HCT116 (cell line): ENCODE measurements around the gene ZMYND11. TPM values are rescaled to one million over a fixed set of nuclear protein-coding genes. Genes with fewer than 3 reads are reported as not detected.

Experiments
- ATAC-seq: fragments of 200-7000 bp; cut with Tn5 transposase; 2 replicates; pipeline ENCODE4 v1.9.1; 2020; ENCODE audit warnings: mild to moderate bottlenecking, moderate library complexity
- BruUV-seq: library from RNA; stranded (reverse); fragments of 400-500 nt; replicated peaks from 2 replicates; lab custom pipeline; 2021; lab: Mats Ljungman, UMichigan
- CTCF ChIA-PET: fragments of 300-600 bp; sonication (Branson Sonifier 250); formaldehyde crosslinking; loops from one replicate; lab custom pipeline; 2021; ENCODE audit warnings: antibody characterized with exemption; lab: Charles Lee
- POLR2A ChIA-PET: fragments of 300-600, 350-600 bp; sonication (Branson Sonifier 250); formaldehyde crosslinking; loops from one replicate; lab custom pipeline; 2021; ENCODE audit warnings: antibody characterized with exemption; lab: Charles Lee
- RAD21 ChIA-PET, 2 experiments: fragments of 300-600 bp; sonication (Branson Sonifier 250); formaldehyde crosslinking; loops; one replicate each; lab custom pipeline; 2023; ENCODE audit warnings: low total read pairs in 2 of 2; ENCODE audit not compliant: uncharacterized antibody in 2 of 2, unreplicated experiment in 2 of 2, low non-redundant PET in 1 of 2; lab: Charles Lee
- DNase-seq: peaks from one replicate; pipeline ENCODE4 v3.0.0-alpha.2; 2010; ENCODE audit warnings: low read depth, low spot score
- H2AFZ ChIP-seq: fragments of 200-600 bp; shearing (Covaris generic), sonication (generic); 2 replicates; pipeline ENCODE4 v1.6.1; 2017; ENCODE audit warnings: low read depth, mixed run types, mixed read lengths, antibody characterized with exemption, low read length; ENCODE audit not compliant: poor library complexity, severe bottlenecking
- H3K27ac ChIP-seq: 2 replicates; pipeline ENCODE4 v1.5.1; 2012; ENCODE audit warnings: low read depth, low read length
- H3K27me3 ChIP-seq: fragments of 200-600 bp; sonication (generic); 2 replicates; pipeline ENCODE4 v1.6.1; 2016; ENCODE audit warnings: mixed run types, low read length, mixed read lengths; ENCODE audit not compliant: insufficient read depth
- H3K36me3 ChIP-seq, 2 experiments: fragments of 200-500 bp in 1 of 2; fragments of 200-600 bp in 1 of 2; sonication (Bioruptor generic) in 1 of 2; sonication (generic) in 1 of 2; 2 replicates each; pipeline versions ENCODE4 v1.5.1 to v1.6.1; 2014 to 2016; ENCODE audit warnings: low read length in 2 of 2, inconsistent platforms in 1 of 2, mixed read lengths in 1 of 2, mixed run types in 1 of 2; ENCODE audit not compliant: insufficient read depth in 2 of 2, control insufficient read depth in 1 of 2
- H3K4me1 ChIP-seq, 2 experiments: fragments of 200-600 bp in 1 of 2; sonication (generic) in 1 of 2; 2 replicates each; pipeline versions ENCODE4 v1.5.1 to v1.6.1; 2012 to 2017; ENCODE audit warnings: low read length in 2 of 2, inconsistent platforms in 1 of 2, mild to moderate bottlenecking in 1 of 2, mixed read lengths in 1 of 2, mixed run types in 1 of 2, moderate library complexity in 1 of 2; ENCODE audit not compliant: insufficient read depth in 2 of 2, control insufficient read depth in 1 of 2
- H3K4me2 ChIP-seq: fragments of 200-600 bp; sonication (generic); 2 replicates; pipeline ENCODE4 v1.6.1; 2017; ENCODE audit warnings: mixed run types, low read length, mixed read lengths
- H3K4me3 ChIP-seq, 2 experiments: fragments of 200-600 bp in 1 of 2; sonication (generic) in 1 of 2; replicated peaks in 1 of 2; 2 replicates each; pipeline ENCODE4 v1.5.1; 2011 to 2016; ENCODE audit warnings: low read length in 2 of 2, control low read depth in 1 of 2, low read depth in 1 of 2, mild to moderate bottlenecking in 1 of 2, mixed read lengths in 1 of 2, mixed run types in 1 of 2
- H3K79me2 ChIP-seq: fragments of 200-600 bp; sonication (generic); 2 replicates; pipeline ENCODE4 v1.6.1; 2017; ENCODE audit warnings: mild to moderate bottlenecking, mixed run types, low read length, moderate library complexity, mixed read lengths; ENCODE audit not compliant: insufficient read depth
- H3K9ac ChIP-seq: fragments of 200-600 bp; sonication (generic); 2 replicates; pipeline ENCODE4 v1.6.1; 2016; ENCODE audit warnings: low read length, mixed read lengths
- H3K9me2 ChIP-seq: fragments of 200-600 bp; sonication (generic), shearing (Covaris generic); 2 replicates; pipeline ENCODE4 v1.6.1; 2017; ENCODE audit warnings: mixed run types, mild to moderate bottlenecking, moderate library complexity; ENCODE audit not compliant: insufficient read depth
- H3K9me3 ChIP-seq, 2 experiments: fragments of 200-500 bp in 1 of 2; fragments of 200-600 bp in 1 of 2; sonication (Bioruptor generic) in 1 of 2; sonication (generic) in 1 of 2; 2 replicates each; pipeline ENCODE4 v1.6.1; 2014 to 2017; ENCODE audit warnings: low read length in 2 of 2, mixed read lengths in 2 of 2, inconsistent platforms in 1 of 2, low read depth in 1 of 2, mild to moderate bottlenecking in 1 of 2, mixed run types in 1 of 2, moderate library complexity in 1 of 2; ENCODE audit not compliant: control insufficient read depth in 1 of 2, insufficient read depth in 1 of 2
- H4K20me1 ChIP-seq: fragments of 200-600 bp; sonication (generic), shearing (Covaris generic); 2 replicates; pipeline ENCODE4 v1.6.1; 2017; ENCODE audit warnings: mixed run types, mild to moderate bottlenecking, moderate library complexity; ENCODE audit not compliant: insufficient read depth
- CTCF ChIP-seq, 3 experiments: fragments of 200-600 bp in 1 of 3; sonication (generic) in 1 of 3; IDR thresholded peaks in 2 of 3; conservative IDR thresholded peaks in 1 of 3; 2 replicates each; pipeline ENCODE4 v1.5.1; 2012 to 2017; ENCODE audit warnings: low read depth in 2 of 3, low read length in 2 of 3, antibody characterized with exemption in 1 of 3, borderline replicate concordance in 1 of 3, control low read depth in 1 of 3, mild to moderate bottlenecking in 1 of 3, mixed read lengths in 1 of 3, mixed run types in 1 of 3, moderate library complexity in 1 of 3; ENCODE audit not compliant: insufficient read depth in 1 of 3
- EZH2phosphoT487 ChIP-seq: fragments of 200-600 bp; IDR thresholded peaks from 2 replicates; pipeline ENCODE4 v1.6.1; 2018; ENCODE audit warnings: antibody characterized with exemption, borderline replicate concordance
- FOSL1 ChIP-seq: IDR thresholded peaks from 2 replicates; pipeline ENCODE4 v1.6.1; 2012; ENCODE audit warnings: low read depth
- JUND ChIP-seq: IDR thresholded peaks from 2 replicates; pipeline ENCODE4 v1.6.1; 2012
- POLR2A ChIP-seq: IDR thresholded peaks from 2 replicates; pipeline ENCODE4 v1.7.0; 2011; ENCODE audit warnings: borderline replicate concordance; ENCODE audit not compliant: insufficient read depth, insufficient read length; ENCODE audit errors: extremely low read depth
- RAD21 ChIP-seq: IDR thresholded peaks from 2 replicates; pipeline ENCODE4 v1.6.1; 2012; ENCODE audit warnings: low read depth, mild to moderate bottlenecking
- SP1 ChIP-seq: IDR thresholded peaks from 2 replicates; pipeline ENCODE4 v1.6.1; 2012; ENCODE audit warnings: low read depth
- ZBTB33 ChIP-seq: IDR thresholded peaks from 2 replicates; pipeline ENCODE4 v1.6.1; 2011; ENCODE audit warnings: mild to moderate bottlenecking, low read length, moderate library complexity; ENCODE audit not compliant: insufficient replicate concordance; ENCODE audit errors: extremely low read depth
- ZNF274 ChIP-seq: fragments of 200-500 bp; sonication (Bioruptor generic); IDR thresholded peaks from 2 replicates; pipeline ENCODE4 v1.6.1; 2014; ENCODE audit warnings: mild to moderate bottlenecking, low read depth, low read length, inconsistent platforms
- intact Hi-C: fragments of 100-400 bp; cut with micrococcal nuclease; formaldehyde crosslinking; loops from 2 replicates; pipeline ENCODE4 v1.10.0; 2022
- total RNA-seq: library from RNA; stranded (reverse); gene quantifications from one replicate; pipeline ENCODE4 v1.2.1, GENCODE V29; 2021; ENCODE audit not compliant: unreplicated experiment
- TF ChIP-seq, protein P1 (sequence below): IDR thresholded peaks from 2 replicates; pipeline ENCODE4 v1.6.1; 2012; ENCODE audit warnings: low read depth

Gene ZMYND11
- total RNA-seq, 1 experiment from 2014 or later, result 28.3 TPM

GRCh38 chr10:89248-89647 lies 46.0 kb upstream of the ZMYND11 start (continued):
- TF ChIP-seq FOSL1, result no peak
- TF ChIP-seq JUND, result no peak

- H3K79me2 ChIP-seq, result no peaks in the 10 kb centered on the region
- ATAC-seq (no peak), DNase-seq (no peak)
- no peak overlapping the region for H3K4me2 ChIP-seq
- intact Hi-C loops, result no loop called here
- H3K9me3 ChIP-seq, result peaks cover 3 to 5% of the 10 kb centered on the region in 2 experiments; a peak in 1 of 4 replicates
- H3K4me1 ChIP-seq, result peaks cover 19 to 28% of the 10 kb centered on the region in 2 experiments
- no peaks in the 10 kb centered on the region for H3K27me3 ChIP-seq
- no peaks in the 10 kb centered on the region for H3K9me2 ChIP-seq
- H3K9ac ChIP-seq, result no peak overlapping the region
- H2AFZ ChIP-seq, result no peak overlapping the region
- no peak overlapping the region for H3K4me3 ChIP-seq
- CTCF ChIA-PET, result interaction anchor here (1.0 kb wide), 1 partner anchor 14 kb away, joined by 3 read pairs; no protein-coding TSS in a partner anchor
- POLR2A ChIA-PET, result no interaction called here
- RAD21 ChIA-PET, result no interaction called here
- no TSS peak for BruUV-seq
- H3K36me3 ChIP-seq, result no peaks in the 10 kb centered on the region
- no peak overlapping the region for H3K27ac ChIP-seq
- TF ChIP-seq SP1 (no peak), CTCF (IDR thresholded peaks at IDR 0.05 in 2 of 3, conservative IDR thresholded peaks at IDR 0.05 in 1 of 3; ENCODE audit: borderline replicate concordance in 1 of 3, insufficient read depth in 1 of 3, low read depth in 2 of 3, low read length in 2 of 3) (no peak)
- H4K20me1 ChIP-seq, result no peaks in the 10 kb centered on the region
These were observed 45.1 kb upstream of the ZMYND11 start for GRCh38 chr10:90161-90560.

DNA sequence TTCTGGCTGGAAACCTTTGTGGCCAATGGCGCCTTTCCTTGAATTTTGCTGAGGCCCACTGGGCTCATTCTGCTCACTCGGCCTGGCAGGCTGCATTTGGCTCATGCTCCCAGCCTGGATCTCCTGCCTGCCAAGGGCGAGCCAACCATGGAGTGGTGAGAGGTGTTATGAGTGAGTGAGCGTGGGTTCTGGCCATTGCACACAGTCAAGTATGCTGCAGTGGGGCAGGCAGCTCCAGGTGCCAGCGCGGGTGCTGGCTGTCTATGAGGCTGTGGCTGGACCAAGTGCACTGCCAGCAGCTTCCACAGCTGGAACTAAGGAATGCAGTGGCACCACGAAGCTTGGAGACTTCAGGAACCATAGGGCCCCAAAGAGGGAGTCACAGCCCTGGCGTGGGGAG lies 43.9 kb upstream of the ZMYND11 start:
- Histone ChIP-seq H3K27ac (no peak overlapping the region), H3K4me2 (no peak overlapping the region), H3K36me3 (no peaks in the 10 kb centered on the region), H3K4me1 (peaks cover 19 to 28% of the 10 kb centered on the region in 2 experiments), H3K4me3 (no peak overlapping the region), H3K79me2 (no peaks in the 10 kb centered on the region), H2AFZ (no peak overlapping the region), H3K9ac (no peak overlapping the region), H3K27me3 (no peaks in the 10 kb centered on the region), H3K9me2 (no peaks in the 10 kb centered on the region), H4K20me1 (no peaks in the 10 kb centered on the region), H3K9me3 (peaks cover 3 to 11% of the 10 kb centered on the region in 2 experiments; a peak in 2 of 4 replicates)
- no peak for ATAC-seq
- ChIA-PET CTCF (no interaction called here), POLR2A (no interaction called here), RAD21 (no interaction called here)
- BruUV-seq, result no TSS peak
- intact Hi-C loops, result no loop called here
- no peak for DNase-seq
- TF ChIP-seq JUND, result no peak
- TF ChIP-seq ZBTB33, result no peak
- TF ChIP-seq RAD21, result no peak
- TF ChIP-seq EZH2phosphoT487, result no peak
- TF ChIP-seq FOSL1, result no peak
- TF ChIP-seq ZNF274, result no peak
- no peak for TF ChIP-seq POLR2A
- TF ChIP-seq, protein P1, sequence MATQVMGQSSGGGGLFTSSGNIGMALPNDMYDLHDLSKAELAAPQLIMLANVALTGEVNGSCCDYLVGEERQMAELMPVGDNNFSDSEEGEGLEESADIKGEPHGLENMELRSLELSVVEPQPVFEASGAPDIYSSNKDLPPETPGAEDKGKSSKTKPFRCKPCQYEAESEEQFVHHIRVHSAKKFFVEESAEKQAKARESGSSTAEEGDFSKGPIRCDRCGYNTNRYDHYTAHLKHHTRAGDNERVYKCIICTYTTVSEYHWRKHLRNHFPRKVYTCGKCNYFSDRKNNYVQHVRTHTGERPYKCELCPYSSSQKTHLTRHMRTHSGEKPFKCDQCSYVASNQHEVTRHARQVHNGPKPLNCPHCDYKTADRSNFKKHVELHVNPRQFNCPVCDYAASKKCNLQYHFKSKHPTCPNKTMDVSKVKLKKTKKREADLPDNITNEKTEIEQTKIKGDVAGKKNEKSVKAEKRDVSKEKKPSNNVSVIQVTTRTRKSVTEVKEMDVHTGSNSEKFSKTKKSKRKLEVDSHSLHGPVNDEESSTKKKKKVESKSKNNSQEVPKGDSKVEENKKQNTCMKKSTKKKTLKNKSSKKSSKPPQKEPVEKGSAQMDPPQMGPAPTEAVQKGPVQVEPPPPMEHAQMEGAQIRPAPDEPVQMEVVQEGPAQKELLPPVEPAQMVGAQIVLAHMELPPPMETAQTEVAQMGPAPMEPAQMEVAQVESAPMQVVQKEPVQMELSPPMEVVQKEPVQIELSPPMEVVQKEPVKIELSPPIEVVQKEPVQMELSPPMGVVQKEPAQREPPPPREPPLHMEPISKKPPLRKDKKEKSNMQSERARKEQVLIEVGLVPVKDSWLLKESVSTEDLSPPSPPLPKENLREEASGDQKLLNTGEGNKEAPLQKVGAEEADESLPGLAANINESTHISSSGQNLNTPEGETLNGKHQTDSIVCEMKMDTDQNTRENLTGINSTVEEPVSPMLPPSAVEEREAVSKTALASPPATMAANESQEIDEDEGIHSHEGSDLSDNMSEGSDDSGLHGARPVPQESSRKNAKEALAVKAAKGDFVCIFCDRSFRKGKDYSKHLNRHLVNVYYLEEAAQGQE, result no peak
